ENCODE measurements around the gene SDR42E2.
"Not testable (repeated sequence)": the region's sequence is repeated elsewhere in the genome, so short reads cannot be mapped to it uniquely, and the experiment has no call there.

The SDR42E2 gene

GRCh38 chr16:22214889-22215288 lies 52.6 kb downstream of the SDR42E2 start:
- peak; percentile 59 for DNase-seq

- DNase-seq: peak; percentile 97
Measured at GRCh38 chr16:22216191-22216831, 54.0 kb downstream of the SDR42E2 start.

GRCh38 chr16:22216832-22217225 lies 54.5 kb downstream of the SDR42E2 start:
- DNase-seq: not testable (repeated sequence)

GRCh38 chr16:22217890-22218730 lies 55.8 kb downstream of the SDR42E2 start:
- DNase-seq: peak; percentile 74

GRCh38 chr16:22219389-22220068 lies 57.2 kb downstream of the SDR42E2 start:
- DNase-seq: no peak

GRCh38 chr16:22220069-22220440 lies 57.7 kb downstream of the SDR42E2 start:
- DNase-seq: no peak

GRCh38 chr16:22220714-22221113 lies 58.4 kb downstream of the SDR42E2 start:
- no peak for DNase-seq

GRCh38 chr16:22222006-22222405 lies 59.7 kb downstream of the SDR42E2 start:
- DNase-seq: no peak

GRCh38 chr16:22222998-22223397 lies 60.7 kb downstream of the SDR42E2 start:
- no peak for DNase-seq

GRCh38 chr16:22225060-22225459 lies 62.8 kb downstream of the SDR42E2 start:
- DNase-seq: no peak

- no peak for DNase-seq
Measured at GRCh38 chr16:22229889-22230288, 67.6 kb downstream of the SDR42E2 start.

GRCh38 chr16:22232277-22233036 lies 70.2 kb downstream of the SDR42E2 start:
- DNase-seq: no peak

GRCh38 chr16:22233037-22233372 lies 70.7 kb downstream of the SDR42E2 start:
- no peak for DNase-seq

- DNase-seq: no peak
Measured at GRCh38 chr16:22235839-22236745, 73.8 kb downstream of the SDR42E2 start.

GRCh38 chr16:22239131-22239805 lies 77.0 kb downstream of the SDR42E2 start:
- DNase-seq: no peak

- peak; percentile 7 for DNase-seq
Measured at GRCh38 chr16:22240023-22240710, 77.9 kb downstream of the SDR42E2 start.
